ENCODE results near the gene P2RY2.

Gene P2RY2

DNA sequence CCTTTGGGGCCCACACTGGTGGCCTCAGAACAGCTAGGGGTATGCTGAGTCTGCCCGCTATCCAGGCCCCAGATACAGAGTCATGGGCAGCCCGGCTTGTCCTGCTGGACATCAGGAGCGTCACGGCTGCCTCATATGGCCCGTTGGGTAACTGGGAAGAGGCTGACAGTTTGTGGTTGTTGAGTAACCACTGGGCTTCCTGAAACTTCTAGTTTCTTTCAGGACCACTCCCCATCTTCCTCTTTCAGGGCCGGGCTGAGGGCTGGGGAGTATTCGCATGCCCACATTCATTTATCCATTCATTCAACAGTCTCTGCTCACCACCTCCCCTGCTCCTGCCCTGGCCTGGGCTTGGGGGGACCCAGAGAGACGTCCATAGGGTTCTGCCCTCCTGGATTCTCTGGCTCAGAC lies 13.4 kb upstream of the P2RY2 start:
- DNase-seq (ENCODE audit: low read depth in 2 of 2, low spot score in 1 of 2), result no peak

DNA sequence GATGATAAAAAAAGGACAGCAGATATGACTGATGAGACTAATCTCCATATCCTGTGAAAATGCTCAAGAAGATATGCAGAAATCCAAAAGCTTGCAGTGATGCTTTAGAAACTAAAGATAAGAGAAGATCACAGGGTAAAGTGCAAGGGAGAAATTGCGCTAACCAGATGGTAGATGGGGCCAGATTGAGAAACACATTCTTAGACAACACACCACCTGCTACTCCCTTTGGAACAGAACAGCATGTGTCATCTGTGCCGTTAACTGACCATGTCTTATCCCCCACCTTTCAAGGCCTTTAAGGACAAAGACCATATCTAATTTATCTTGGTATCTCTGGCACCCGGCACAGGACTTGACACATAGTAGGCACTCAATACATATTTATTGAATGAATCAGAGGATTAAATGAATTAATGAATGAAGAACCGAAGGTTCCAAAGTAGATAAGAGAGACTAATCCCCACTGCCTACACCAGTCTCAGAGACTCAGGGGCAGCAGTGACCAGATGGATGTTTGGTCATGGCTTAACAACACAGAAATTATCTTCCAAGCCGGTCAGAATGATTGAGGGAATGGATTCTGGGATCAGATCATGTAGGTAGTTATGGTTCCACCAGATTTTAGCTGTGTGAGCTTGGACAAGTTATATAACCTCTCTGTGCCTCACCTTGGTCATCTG lies 12.3 kb upstream of the P2RY2 start:
- DNase-seq (ENCODE audit: low read depth in 2 of 2, low spot score in 1 of 2), result no peak

DNA sequence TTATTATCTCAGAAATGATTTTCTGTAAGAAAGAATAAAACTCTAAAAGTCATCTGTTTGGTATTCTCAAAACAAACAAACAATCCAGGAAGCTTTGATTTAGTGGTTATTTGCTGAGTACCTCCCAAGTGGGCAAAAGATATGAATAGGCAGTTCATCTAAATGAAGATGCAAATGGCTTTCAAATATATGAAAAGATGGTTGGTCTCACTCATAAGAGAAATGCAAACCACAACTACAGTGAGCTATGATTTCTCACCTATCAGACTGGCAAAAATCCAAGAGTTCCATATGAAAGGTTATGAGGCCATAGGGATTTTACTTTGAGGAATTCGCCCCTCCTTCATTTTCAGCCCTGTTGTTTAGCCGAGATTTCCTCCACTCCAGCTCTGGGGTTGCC lies 11.3 kb upstream of the P2RY2 start:
- no peak for DNase-seq (ENCODE audit: low read depth in 2 of 2, low spot score in 1 of 2)

DNA sequence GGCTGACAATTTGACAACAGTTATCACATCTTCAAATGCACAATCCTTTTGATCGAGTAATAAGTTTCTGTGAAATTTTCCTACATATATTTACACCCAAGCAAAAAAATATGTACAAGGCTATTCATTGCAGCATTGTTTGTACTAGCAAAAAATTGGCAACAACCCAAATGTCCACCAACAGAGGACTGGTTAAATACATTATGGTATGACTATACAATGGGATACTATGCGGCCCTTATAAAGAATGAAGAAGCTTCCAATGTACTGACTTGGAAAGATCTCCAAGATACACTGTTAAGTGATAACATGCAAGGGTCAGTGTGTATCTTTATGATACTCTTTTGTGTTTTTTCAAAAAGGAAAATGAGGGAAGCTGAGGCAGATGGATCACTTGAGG lies 8.2 kb upstream of the P2RY2 start:
- DNase-seq (ENCODE audit: low read depth in 2 of 2, low spot score in 1 of 2), result no peak

DNA sequence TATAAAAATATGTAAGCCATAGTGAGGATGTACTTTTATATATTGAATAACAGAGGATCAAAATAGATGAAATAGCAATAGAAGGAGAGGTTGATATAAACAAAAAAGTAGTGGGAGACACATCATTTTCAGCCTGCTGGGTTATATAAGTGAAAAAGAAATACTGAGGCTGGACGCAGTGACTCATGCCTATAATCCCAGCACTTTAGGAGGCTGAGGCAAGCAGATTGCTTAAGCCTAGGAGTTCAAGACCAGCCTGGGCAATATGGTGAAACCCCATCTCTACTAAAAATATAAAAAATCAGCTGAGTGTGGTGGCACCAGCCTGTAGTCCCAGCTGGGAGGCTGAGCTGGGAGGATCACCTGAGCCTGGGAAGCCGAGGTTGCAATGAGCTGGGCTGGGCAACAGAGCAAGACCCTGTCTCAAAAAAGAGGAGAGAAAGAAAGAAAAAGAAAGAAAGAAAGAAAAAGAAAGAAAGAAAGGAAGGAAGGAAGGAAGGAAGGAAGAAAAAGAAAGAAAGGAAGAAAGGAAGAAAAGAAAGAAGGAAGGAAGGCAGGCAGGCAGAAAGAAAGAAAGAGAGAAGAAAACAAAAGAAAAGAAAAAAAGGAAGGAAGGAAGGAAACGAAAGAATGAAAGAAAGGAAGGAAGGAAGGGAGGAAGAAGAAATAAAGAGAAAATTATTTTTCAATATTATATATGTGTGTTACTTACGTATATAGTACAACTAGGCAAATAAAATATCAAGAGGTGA lies 7.0 kb upstream of the P2RY2 start:
- no peak for DNase-seq (ENCODE audit: low read depth in 2 of 2, low spot score in 1 of 2)

DNA sequence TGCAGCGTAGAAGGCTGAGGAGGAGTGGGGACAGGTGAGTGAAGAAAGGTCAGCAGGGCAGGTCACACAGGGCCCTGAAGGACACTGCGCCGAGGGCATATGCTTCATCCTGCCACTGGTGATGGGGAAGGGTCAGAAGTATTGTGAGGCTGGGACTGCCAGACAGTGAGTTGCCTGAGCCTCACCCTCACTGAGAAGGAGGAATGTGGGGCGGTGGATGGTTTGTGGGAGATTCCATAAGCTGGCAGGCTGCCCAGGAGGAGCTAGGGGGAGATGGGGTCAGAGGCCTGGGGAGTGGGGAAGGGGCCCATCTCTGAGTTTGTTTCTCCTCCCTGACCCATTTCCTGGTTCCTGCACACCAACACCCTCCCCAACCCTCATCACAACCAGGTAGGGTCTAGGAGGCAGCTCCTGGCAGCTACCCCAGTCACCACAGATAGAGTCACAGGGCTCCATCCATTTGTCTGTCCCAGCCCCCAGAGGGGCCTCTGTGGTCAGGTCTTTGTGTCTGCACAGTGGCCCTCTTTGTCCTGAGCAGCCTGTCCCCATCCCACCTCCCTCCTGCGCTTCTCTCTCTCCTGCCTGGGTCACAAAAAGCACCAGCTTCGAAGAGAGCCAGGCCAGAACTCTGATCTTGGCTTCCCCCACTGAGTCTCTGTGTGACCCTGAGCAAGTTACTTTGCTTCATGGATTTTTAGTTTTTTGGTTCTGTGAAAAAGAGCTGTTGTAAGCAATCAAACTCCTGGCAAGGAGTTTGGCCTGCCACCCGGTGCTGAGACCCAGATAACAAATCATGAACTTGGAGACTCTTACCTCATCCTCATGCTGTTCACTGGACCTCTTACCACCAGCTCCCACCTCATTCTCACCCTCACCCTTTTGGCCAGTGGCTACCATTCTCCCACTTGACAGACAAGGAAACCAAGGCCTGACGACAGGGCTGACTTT lies 4.6 kb upstream of the P2RY2 start:
- no peak for DNase-seq (ENCODE audit: low read depth in 2 of 2, low spot score in 1 of 2)

DNA sequence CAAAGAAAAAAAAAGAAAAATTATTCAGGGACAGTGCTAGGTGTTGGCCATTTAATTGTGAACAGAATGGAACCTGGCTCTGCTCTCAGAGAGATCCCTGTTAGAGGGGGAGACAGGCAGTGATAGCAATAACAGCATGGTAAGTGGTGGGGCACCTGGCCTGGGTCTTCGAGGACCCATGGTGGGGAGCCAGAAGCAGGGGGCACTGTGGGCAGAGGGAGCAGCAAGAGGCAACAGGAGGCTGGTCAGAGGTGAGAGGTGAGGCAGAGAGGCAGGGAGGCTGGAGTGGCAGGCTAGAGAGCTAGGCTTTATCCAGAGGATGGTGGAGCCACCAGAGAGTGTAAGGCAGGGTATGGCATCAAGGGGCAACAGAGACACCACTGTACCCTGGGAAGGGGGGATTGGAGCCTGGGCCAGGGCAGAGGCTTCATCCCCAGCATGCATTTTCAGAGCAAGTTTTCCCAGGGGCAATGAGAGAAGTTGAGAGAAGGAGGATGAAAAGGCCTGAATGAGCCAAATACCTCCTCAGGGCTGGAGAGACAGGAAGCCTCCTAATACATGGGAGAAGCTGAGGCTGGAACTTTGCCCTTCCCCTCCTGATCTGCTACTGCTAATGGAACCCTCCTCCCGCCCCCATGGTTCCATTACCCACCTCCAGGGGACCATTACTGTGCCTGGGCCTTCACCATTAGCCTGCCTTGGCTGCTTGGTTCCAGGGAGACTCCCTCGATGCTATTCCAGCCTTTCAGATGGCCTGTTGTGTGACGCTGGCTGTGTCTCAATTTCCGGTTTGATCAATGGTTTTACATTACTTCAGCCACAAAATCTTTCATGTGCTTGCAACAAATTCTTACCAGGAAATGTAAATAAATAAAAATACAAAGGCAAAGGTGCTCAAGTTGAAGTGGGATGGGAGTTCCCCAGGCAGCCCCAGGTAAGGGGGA lies 2.6 kb upstream of the P2RY2 start:
- DNase-seq (ENCODE audit: low read depth in 2 of 2, low spot score in 1 of 2), result no peak

DNA sequence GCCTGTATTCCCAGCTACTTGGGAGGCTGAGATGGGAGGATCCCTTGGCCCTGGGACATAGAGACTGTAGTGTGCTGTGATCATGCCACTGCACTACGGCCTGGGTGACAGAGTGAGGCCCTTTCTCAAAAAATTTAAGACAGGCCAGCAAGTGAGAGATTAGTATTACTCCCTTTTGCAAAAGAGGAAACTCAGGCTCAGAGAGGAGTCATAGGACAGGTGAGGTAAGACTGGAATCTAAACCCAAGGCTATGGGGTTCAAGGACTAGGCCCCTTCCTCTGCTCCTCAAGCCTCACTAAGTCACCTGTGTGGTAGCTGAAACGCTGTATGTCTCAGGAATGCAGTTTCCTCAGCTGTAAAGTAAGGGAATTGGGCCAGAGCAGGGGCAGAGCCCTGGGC lies 1.6 kb upstream of the P2RY2 start:
- no peak for DNase-seq (ENCODE audit: low read depth in 2 of 2, low spot score in 1 of 2)

DNA sequence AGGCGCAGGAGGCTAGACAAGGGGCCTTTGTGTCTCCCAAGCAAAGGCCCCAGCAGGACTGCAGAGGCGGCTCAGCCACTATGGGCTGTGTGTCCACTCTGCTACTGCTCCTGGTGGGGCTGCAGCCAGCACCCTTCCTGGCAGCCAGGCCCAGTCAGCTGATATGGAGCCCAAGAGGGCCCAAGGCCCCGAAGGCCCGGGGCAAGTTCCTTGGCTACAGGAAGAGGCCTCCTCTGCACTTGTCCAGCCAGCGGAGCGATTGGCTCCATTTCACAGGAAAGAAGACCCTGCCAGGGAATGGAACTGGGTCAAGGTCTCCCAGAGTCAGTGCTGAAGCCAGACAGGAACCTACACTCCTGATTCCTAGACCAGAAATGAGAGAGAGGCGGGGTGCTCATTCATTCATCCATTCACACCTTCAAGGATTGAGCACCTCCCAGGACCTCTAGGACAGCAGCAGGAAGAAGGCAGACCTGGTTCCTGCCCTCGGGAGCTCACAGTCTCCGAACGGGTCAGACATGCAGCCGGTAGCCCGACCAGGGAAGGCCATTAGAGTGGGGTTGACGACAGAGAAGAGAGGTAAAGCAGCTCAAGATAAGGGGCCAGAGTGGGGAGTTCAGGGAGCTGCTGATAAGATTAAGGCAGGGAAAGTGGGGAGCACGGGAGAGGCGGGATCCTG lies 811 bp upstream of the P2RY2 start:
- DNase-seq (ENCODE audit: low read depth in 2 of 2, low spot score in 1 of 2), result no peak

DNA sequence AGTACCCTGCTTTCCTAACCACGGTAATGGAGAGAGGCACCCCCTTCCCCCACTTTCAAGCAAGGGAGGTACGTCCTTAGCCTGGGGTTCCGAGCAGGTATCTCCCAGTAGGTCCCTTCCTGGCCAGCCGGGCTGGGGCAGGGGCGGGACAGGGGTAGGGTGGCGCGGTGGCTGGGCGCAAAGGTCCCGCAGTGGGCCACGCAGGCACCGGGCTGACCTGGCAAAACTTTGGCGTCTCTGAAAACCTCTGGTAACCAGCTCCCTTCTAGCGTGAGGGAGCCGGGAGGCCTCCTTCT lies 323 bp upstream of the P2RY2 start:
- DNase-seq (ENCODE audit: low read depth in 2 of 2, low spot score in 1 of 2), result no peak

DNA sequence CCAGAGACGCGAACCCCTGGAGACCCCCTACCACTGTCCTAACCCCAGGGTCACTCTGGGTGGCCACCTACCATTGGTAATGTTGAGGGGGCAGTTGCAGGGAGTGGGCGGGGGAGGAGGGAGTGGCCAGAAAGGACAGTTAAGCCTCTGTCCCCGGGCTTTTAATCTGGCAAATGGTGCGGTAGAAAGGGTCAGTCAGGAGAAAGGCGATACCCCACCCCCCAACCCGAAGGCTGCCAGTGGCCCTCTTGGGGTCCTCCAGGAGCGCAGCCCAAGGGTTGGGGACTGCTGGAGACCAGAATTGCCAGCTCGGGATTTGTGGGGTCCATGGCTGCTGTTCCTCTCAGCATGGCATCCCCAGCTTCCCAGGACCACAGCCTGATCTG lies 742 bp downstream of the P2RY2 start:
- DNase-seq (ENCODE audit: low read depth in 2 of 2, low spot score in 1 of 2), result no peak

DNA sequence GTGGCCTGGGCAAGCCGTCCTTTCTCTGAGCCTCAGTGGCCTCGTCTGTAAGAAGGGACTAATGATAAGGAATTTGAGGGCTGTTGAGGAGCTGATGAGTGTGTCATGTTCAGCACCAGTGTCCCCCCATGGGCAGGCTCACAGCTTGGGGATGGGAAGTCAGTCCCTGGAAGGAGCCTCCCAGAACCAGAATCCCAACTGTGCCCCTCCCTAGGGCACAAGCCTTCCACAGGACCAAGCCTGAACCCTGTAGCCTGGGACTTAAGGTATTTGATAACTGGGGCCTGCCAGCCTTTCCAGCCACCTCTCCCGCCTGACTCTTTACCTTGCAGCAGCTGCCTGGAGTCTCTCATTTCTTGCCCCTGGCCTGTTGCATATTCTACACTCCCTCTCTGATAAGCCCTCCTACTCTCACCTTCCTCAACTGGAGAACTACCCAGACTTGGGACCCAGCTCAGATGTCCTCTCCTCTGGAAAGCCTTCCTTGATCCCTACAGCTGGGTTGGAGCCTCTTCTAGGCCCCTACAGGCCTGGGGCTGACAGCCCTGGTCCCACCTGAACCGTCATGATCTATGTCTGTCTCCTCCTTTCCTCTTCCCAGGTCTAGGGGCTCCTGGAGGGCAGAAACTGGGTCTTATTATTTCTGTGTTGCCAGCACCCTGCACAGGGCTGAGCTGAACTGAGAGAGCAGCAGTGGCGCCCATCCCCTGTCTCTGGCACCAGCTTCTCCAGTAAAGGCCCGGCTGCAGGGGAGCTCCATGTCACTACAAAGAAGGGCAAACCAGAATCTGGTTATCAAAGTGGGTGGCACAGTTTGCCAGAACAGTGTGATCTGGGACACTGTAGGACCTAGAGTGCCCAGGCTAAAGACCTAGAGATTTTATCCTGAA lies 1.6 kb downstream of the P2RY2 start:
- no peak for DNase-seq (ENCODE audit: low read depth in 2 of 2, low spot score in 1 of 2)

DNA sequence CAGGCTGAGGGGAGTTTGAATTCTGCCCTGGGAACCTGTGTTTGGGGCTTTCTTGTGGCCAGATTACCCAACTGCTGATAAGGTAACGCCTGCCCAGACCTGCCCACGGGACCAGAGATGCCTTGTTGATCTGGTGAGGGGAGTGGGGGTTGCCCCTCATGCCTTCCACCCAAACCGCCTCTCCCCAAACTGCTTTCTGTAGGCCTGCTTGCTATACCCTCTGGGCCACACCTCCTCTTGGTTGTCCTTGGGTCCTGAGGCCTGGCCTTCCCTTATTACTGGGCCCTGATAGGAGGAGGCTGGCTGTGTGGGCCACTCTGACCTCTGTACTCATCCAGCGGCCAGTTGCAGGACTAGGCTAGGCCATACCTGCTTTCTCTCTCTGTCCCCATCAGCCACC lies 3.4 kb downstream of the P2RY2 start:
- no peak for DNase-seq (ENCODE audit: low read depth in 2 of 2, low spot score in 1 of 2)

DNA sequence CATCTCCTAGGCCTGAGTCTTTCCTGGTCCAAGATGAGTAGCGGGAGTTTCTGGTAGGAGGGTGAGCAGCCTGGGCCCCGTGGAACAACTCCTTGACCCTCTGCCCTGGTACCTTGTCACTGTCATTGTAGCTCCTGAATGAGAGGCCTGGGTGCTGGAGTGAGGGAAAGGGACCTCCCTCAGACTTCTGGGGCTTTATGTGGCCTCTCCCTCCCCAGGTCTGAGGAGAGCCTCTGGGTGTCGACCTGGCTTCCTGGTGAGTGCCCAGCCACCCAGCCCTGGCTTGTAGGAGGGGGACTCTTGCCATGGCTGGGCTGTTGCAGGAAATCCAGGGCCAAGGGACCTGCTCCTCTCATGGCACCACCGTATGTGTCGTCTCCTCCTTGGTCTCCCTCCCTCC lies 3.9 kb downstream of the P2RY2 start:
- DNase-seq (ENCODE audit: low read depth in 2 of 2, low spot score in 1 of 2), result no peak

DNA sequence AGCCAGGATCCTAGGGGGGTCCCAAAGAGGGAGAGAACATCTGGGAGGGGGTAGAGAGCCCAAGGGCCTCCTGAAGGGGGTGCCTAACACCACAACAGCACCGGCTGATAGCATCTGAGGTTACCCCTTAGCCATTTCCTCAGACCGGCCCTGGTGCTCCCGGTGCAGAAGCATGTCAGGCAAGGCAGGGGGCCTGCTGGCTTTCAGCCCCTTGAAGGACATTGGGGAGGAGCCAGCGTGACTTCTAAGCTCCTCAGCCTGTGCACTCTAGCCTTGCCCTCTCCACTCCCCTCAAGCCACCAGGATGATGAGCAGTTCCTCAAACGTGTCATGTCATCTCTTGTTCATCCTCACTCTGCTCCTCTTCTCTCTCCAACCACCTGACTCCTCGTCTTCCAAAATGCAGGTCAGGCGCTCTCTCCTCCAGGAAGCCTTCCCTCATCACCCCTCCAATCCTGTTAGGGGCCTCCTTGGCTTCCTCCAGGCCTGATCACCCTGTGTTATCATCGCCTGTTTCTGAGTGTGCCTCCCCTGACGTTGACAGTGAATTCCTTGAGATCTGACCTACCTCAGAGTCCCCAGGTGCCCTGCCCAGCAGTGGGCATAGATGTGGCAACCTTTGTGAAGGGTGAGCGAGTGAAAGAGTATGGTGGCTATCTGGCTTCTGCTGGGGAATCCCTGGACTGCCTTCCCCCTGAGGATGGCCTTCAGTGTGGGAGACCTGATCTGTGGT lies 6.1 kb downstream of the P2RY2 start:
- DNase-seq (ENCODE audit: low read depth in 2 of 2, low spot score in 1 of 2), result no peak

DNA sequence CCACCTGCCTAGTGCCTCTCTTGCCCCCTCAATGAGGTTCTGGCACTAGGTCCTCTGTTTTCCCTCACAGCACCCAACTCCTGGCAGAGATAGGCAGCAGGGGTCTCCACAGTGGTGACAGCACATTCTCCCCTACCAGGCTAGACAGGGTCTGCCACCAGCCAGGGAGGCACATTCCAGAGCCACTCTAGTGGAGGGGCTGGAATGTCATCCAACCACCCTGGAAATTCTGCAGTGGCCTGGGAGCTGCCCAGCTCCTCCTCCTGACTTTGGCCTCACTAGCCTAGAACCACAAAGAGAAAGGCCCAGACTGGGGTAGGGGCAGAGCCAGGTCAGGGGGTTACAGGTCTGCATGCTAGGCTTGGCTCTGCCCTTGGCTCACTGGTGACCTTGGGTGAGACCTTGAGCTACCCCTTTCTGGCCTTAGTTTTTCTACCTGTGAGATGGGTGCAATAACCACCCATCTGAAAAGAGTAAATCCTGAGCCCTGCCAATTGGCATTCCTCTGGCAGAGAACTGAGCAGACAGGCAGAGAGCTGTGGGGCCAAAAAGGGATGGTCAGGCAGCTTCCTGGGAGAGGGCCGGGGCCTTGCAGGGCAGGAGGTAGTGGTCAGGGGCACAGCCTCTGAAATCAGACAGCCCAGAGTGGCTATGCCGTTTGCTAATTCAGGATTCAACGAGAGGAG lies 7.1 kb downstream of the P2RY2 start:
- DNase-seq (ENCODE audit: low read depth in 2 of 2, low spot score in 1 of 2), result no peak

DNA sequence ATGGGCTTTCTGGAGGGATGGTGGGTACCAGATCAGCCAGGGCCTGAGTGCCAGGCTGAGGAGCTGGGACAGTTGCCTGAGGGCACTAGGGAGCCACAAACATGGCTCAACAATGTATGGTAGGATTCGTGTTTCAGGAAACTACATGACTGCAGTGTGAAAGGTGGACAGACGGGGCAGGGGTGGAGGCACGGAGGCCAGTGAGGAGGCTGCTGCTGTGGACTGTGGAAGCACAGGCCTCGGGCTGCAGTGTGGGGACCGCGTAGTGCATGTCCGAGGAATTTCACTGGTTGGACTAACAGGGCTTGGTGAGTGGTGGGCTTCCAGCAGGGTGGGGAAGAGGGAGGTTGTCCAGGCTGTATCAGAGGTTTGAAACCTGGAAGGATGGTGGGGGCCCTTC lies 7.8 kb downstream of the P2RY2 start:
- DNase-seq (ENCODE audit: low read depth in 2 of 2, low spot score in 1 of 2), result no peak

DNA sequence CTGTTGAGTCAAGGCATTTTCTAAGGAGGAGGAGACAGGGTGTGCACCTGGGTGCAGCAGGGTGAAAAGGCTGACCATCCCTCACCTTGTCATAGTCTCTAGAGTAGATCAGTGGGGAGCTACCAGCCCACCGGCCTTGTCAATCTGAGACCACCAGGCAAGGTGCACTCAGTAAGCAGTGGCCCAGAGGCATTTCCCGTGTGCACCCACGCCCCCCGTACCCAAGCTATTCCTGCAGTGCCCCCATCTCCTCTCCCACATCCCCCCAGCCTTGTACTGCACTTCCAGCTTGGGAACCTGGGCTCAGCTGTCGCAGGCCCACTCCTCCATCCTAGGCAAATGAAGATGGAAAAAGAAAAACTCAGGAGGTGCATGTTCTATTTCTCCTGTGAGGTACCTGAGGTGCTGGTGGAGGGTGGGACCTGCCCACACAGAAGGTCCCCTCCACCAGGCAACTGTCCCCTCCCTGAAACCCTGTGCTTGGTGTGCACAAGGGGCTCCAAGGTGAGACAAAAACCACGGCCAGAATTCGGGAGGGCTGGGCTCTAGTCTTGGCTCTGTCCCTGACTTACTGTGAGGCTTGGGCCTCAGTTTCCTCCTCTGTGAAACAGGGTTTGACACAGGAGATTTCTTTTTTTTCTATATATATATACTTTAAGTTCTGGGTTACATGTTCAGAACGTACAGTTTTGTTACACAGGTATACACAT lies 8.4 kb downstream of the P2RY2 start:
- no peak for DNase-seq (ENCODE audit: low read depth in 2 of 2, low spot score in 1 of 2)
